Measurements from ENCODE around the gene SOCS2.

SOCS2 gene

GRCh38 chr12:93567174-93567573, 5.3 kb upstream of the SOCS2 start:
- DNase-seq (ENCODE audit: low read depth in 2 of 2) = no peak

GRCh38 chr12:93568091-93568490, 4.4 kb upstream of the SOCS2 start:
- no peak for DNase-seq (ENCODE audit: low read depth in 2 of 2)

- DNase-seq (ENCODE audit: low read depth in 2 of 2) = no peak
Measured at GRCh38 chr12:93569301-93569655, 3.2 kb upstream of the SOCS2 start.

GRCh38 chr12:93569656-93570551, 2.6 kb upstream of the SOCS2 start:
- DNase-seq (ENCODE audit: low read depth in 2 of 2) = peak; percentile 63 to 74

- DNase-seq (ENCODE audit: low read depth in 2 of 2) = peak; percentile 91 to 93
Measured at GRCh38 chr12:93570552-93571364, 1.7 kb upstream of the SOCS2 start.

GRCh38 chr12:93571365-93571924, 1.0 kb upstream of the SOCS2 start:
- DNase-seq (ENCODE audit: low read depth in 2 of 2) = peak; percentile 58 to 65

GRCh38 chr12:93572712-93573551, 457 bp downstream of the SOCS2 start:
- DNase-seq (ENCODE audit: low read depth in 2 of 2) = peak in 1 of 2 donors; percentile 23

GRCh38 chr12:93573552-93574223, 1.2 kb downstream of the SOCS2 start:
- DNase-seq (ENCODE audit: low read depth in 2 of 2) = no peak

GRCh38 chr12:93577222-93577621, 4.7 kb downstream of the SOCS2 start:
- no peak for DNase-seq (ENCODE audit: low read depth in 2 of 2)

- no peak for DNase-seq (ENCODE audit: low read depth in 2 of 2)
Measured at GRCh38 chr12:93578221-93578620, 5.7 kb downstream of the SOCS2 start.

GRCh38 chr12:93580682-93581081, 8.2 kb downstream of the SOCS2 start:
- no peak for DNase-seq (ENCODE audit: low read depth in 2 of 2)

GRCh38 chr12:93581370-93581769, 8.9 kb downstream of the SOCS2 start:
- no peak for DNase-seq (ENCODE audit: low read depth in 2 of 2)

GRCh38 chr12:93582351-93582750, 9.9 kb downstream of the SOCS2 start:
- no peak for DNase-seq (ENCODE audit: low read depth in 2 of 2)

GRCh38 chr12:93583627-93584392, 11.3 kb downstream of the SOCS2 start:
- DNase-seq (ENCODE audit: low read depth in 2 of 2) = no peak

GRCh38 chr12:93585247-93585646, 12.8 kb downstream of the SOCS2 start:
- no peak for DNase-seq (ENCODE audit: low read depth in 2 of 2)

GRCh38 chr12:93587611-93588010, 15.1 kb downstream of the SOCS2 start:
- no peak for DNase-seq (ENCODE audit: low read depth in 2 of 2)

- no peak for DNase-seq (ENCODE audit: low read depth in 2 of 2)
Measured at GRCh38 chr12:93589081-93589480, 16.6 kb downstream of the SOCS2 start.

GRCh38 chr12:93591137-93591868, 18.8 kb downstream of the SOCS2 start:
- peak in 1 of 2 donors; percentile 20 for DNase-seq (ENCODE audit: low read depth in 2 of 2)

- no peak for DNase-seq (ENCODE audit: low read depth in 2 of 2)
Measured at GRCh38 chr12:93592641-93593406, 20.3 kb downstream of the SOCS2 start.

Measured in stimulated activated CD8-positive, alpha-beta memory T cell treated with anti-CD3 and anti-CD28 coated beads, Interleukin-7, amount 100 ng/mL, for 4 hours (primary cell).